Caco-2 (cell line): ENCODE results near the gene SLC39A11. TPM values are rescaled to one million over a fixed set of nuclear protein-coding genes. Genes with fewer than 3 reads are reported as not detected.
"Not testable (repeated sequence)": the region's sequence is repeated elsewhere in the genome, so short reads cannot be mapped to it uniquely, and the experiment has no call there.

ENCODE experiments used
- BruUV-seq: library from RNA; stranded (reverse); fragments of 400-500 nt; replicated peaks from 2 replicates; lab custom pipeline; 2021; lab: Mats Ljungman, UMichigan
- CTCF ChIA-PET: fragments of 300-600 bp; sonication (Branson Sonifier 250); formaldehyde crosslinking; loops from one replicate; lab custom pipeline; 2022; ENCODE audit warnings: antibody characterized with exemption; lab: Charles Lee
- POLR2A ChIA-PET: fragments of 300-600 bp; sonication (Branson Sonifier 250); formaldehyde crosslinking; loops from one replicate; lab custom pipeline; 2022; ENCODE audit warnings: antibody characterized with exemption; lab: Charles Lee
- DNase-seq, 2 experiments: peaks; one replicate each; pipeline versions ENCODE4 v3.0.0 to v3.0.0-alpha.2; 2020 to 2022
- H3K27me3 ChIP-seq: replicated peaks from 2 replicates; pipeline ENCODE4 v1.6.0; 2011; ENCODE audit warnings: low read length; ENCODE audit not compliant: control insufficient read depth, insufficient read depth
- H3K36me3 ChIP-seq: 2 replicates; pipeline ENCODE4 v1.5.1; 2011; ENCODE audit warnings: low read length; ENCODE audit not compliant: control insufficient read depth, insufficient read depth
- H3K4me1 ChIP-seq: fragments of 250-450 bp; sonication (Bioruptor Pico); 2 replicates; pipeline ENCODE4 v1.5.1; 2020; ENCODE audit warnings: mild to moderate bottlenecking
- H3K4me3 ChIP-seq: 2 replicates; pipeline ENCODE4 v1.5.1; 2011; ENCODE audit warnings: low read depth, mild to moderate bottlenecking, control low read depth, low read length
- H3K9me3 ChIP-seq: fragments of 250-450 bp; sonication (Bioruptor Pico); 2 replicates; pipeline ENCODE4 v1.5.1; 2020; ENCODE audit warnings: mild to moderate bottlenecking, moderate library complexity
- H3K27ac Mint-ChIP-seq: one replicate; pipeline ENCODE4 v1.8.0; 2022; ENCODE audit warnings: mixed read lengths; ENCODE audit not compliant: unreplicated experiment
- H3K27me3 Mint-ChIP-seq: one replicate; pipeline ENCODE4 v1.8.0; 2022; ENCODE audit warnings: mixed read lengths; ENCODE audit not compliant: insufficient read depth, unreplicated experiment
- H3K36me3 Mint-ChIP-seq: one replicate; pipeline ENCODE4 v1.8.0; 2022; ENCODE audit warnings: mild to moderate bottlenecking, mixed read lengths; ENCODE audit not compliant: insufficient read depth, unreplicated experiment
- H3K4me1 Mint-ChIP-seq: one replicate; pipeline ENCODE4 v1.8.0; 2022; ENCODE audit warnings: low read depth, mixed read lengths; ENCODE audit not compliant: unreplicated experiment
- H3K4me3 Mint-ChIP-seq: one replicate; pipeline ENCODE4 v1.8.0; 2022; ENCODE audit warnings: mild to moderate bottlenecking, moderate library complexity, mixed read lengths; ENCODE audit not compliant: unreplicated experiment
- H3K9me3 Mint-ChIP-seq: one replicate; pipeline ENCODE4 v1.8.0; 2022; ENCODE audit warnings: mixed read lengths; ENCODE audit not compliant: unreplicated experiment
- intact Hi-C: fragments of 100-400 bp; cut with micrococcal nuclease; formaldehyde crosslinking; loops from one replicate; pipeline ENCODE4 v1.10.0; 2022; ENCODE audit not compliant: unreplicated experiment
- total RNA-seq: library from RNA; stranded (reverse); gene quantifications from 2 replicates; pipeline ENCODE4 v1.2.3, GENCODE V29; 2022
- TF ChIP-seq, protein P1 (sequence below), 2 experiments: fragments of 200-600 bp in 1 of 2; IDR thresholded peaks; 1 replicate in 1 of 2; 2 replicates in 1 of 2; pipeline versions ENCODE4 v1.5.1 to v1.8.0; 2011 to 2022; ENCODE audit warnings: antibody characterized with exemption in 1 of 2, control low read depth in 1 of 2, inconsistent platforms in 1 of 2, low read depth in 1 of 2, low read length in 1 of 2, mild to moderate bottlenecking in 1 of 2, moderate library complexity in 1 of 2; ENCODE audit not compliant: insufficient read depth in 1 of 2, severe bottlenecking in 1 of 2, unreplicated experiment in 1 of 2

SLC39A11 gene
- total RNA-seq, 1 experiment from 2014 or later = 26.4 TPM

DNA sequence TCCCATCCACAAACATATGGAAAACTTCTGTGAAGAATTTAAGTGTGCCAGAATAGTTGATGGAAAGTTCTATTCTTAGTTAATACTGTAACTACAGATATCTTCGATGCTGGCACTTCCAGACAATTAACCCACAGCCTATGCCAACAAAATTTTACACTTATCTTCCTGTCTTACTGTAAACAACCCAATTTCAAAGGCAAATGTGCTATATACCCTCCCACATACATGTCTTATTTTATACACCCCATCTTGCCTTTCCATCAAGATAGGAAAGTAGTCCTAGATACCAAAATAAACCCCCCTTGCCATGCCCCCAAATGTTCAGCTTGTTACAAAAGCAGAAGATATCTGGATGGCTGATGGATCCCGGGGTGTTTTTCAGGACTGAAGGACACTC is 306.3 kb downstream of the SLC39A11 start:
- Mint-ChIP-seq H3K36me3 (peaks cover 5% of the 10 kb centered on the region), H3K27me3 (no peaks in the 10 kb centered on the region), H3K4me3 (no peak overlapping the region), H3K4me1 (peaks cover 10% of the 10 kb centered on the region), H3K27ac (no peak overlapping the region), H3K9me3 (no peaks in the 10 kb centered on the region)
- Histone ChIP-seq H3K9me3 (peaks cover 7% of the 10 kb centered on the region), H3K36me3 (no peaks in the 10 kb centered on the region), H3K4me1 (peaks cover 19% of the 10 kb centered on the region), H3K27me3 (no peaks in the 10 kb centered on the region), H3K4me3 (no peak overlapping the region)
- CTCF ChIA-PET = no interaction called here
- POLR2A ChIA-PET = no interaction called here
- TF ChIP-seq, protein P1, sequence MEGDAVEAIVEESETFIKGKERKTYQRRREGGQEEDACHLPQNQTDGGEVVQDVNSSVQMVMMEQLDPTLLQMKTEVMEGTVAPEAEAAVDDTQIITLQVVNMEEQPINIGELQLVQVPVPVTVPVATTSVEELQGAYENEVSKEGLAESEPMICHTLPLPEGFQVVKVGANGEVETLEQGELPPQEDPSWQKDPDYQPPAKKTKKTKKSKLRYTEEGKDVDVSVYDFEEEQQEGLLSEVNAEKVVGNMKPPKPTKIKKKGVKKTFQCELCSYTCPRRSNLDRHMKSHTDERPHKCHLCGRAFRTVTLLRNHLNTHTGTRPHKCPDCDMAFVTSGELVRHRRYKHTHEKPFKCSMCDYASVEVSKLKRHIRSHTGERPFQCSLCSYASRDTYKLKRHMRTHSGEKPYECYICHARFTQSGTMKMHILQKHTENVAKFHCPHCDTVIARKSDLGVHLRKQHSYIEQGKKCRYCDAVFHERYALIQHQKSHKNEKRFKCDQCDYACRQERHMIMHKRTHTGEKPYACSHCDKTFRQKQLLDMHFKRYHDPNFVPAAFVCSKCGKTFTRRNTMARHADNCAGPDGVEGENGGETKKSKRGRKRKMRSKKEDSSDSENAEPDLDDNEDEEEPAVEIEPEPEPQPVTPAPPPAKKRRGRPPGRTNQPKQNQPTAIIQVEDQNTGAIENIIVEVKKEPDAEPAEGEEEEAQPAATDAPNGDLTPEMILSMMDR (IDR thresholded peaks at IDR 0.05; ENCODE audit: insufficient read depth in 1 of 2, low read depth in 1 of 2, low read length in 1 of 2, severe bottlenecking in 1 of 2, unreplicated experiment in 1 of 2) = no peak
- intact Hi-C loops = no loop called here
- no TSS peak for BruUV-seq
- DNase-seq = no peak

GRCh38 chr17:72782985-72783701 is 309.3 kb downstream of the SLC39A11 start:
- peak; percentile 48 to 63 for DNase-seq
- Histone ChIP-seq H3K4me3 (no peak overlapping the region), H3K36me3 (no peaks in the 10 kb centered on the region), H3K4me1 (peaks cover 11% of the 10 kb centered on the region), H3K27me3 (no peaks in the 10 kb centered on the region), H3K9me3 (no peaks in the 10 kb centered on the region)
- Mint-ChIP-seq H3K4me1 (peaks cover 10% of the 10 kb centered on the region), H3K27me3 (no peaks in the 10 kb centered on the region), H3K4me3 (peak overlapping the region; percentile 18), H3K36me3 (peaks cover 5% of the 10 kb centered on the region), H3K9me3 (no peaks in the 10 kb centered on the region), H3K27ac (peak overlapping the region; percentile 27)
- intact Hi-C loops = no loop called here
- ChIA-PET POLR2A (no interaction called here), CTCF (no interaction called here)
- BruUV-seq = no TSS peak
- TF ChIP-seq, protein P1 (IDR thresholded peaks at IDR 0.05; ENCODE audit: insufficient read depth in 1 of 2, low read depth in 1 of 2, low read length in 1 of 2, severe bottlenecking in 1 of 2, unreplicated experiment in 1 of 2) = no peak

DNA sequence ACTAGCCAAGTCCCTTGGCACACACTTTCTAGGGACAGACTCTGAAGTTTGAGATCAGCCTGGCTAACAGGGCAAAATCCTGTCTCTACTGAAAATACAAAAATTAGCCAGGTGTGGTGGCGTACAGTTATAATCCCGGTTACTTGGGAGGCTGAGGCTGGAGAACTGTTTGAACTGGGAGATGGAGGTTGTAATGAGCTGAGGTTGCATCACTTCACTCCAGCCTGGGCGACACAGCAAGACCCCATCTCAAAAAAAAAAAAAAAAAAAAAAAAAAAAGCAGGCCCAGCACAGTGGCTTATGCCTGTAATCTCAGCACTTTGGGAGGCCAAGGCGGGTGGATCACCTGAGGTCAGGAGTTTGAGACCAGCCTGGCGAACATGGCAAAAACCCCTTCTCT is 310.1 kb downstream of the SLC39A11 start:
- not testable (repeated sequence) for H3K27me3 ChIP-seq

More for the DNA sequence above, 310.1 kb downstream of the SLC39A11 start:
- DNase-seq, H3K9me3 ChIP-seq, intact Hi-C loops, H3K27me3 Mint-ChIP-seq, H3K36me3 Mint-ChIP-seq, POLR2A ChIA-PET, H3K27ac Mint-ChIP-seq, BruUV-seq, CTCF ChIA-PET, H3K4me3 ChIP-seq, H3K4me1 Mint-ChIP-seq, H3K9me3 Mint-ChIP-seq, H3K4me3 Mint-ChIP-seq, H3K36me3 ChIP-seq: not testable (repeated sequence)
- H3K4me1 ChIP-seq = peaks cover 11% of the 10 kb centered on the region
